ENCODE data around the gene TRPV6.

The TRPV6 gene

DNA sequence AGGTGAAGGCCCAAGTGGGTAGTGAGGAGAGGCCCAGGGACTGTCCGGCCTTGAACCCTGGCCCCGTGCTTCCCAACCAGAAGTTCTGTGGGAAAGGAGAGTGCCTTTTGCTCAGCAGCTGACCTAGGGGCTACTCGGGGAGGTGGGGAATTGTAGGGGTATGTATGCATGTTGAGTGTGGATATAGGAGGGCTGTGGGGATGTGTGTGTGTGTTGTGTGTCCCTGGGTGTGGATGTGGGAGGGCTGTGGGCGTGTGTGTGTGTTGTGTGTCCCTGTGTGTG is 18.5 kb downstream of the TRPV6 start:
- DNase-seq, result no peak

GRCh38 chr7:142866361-142867096 is 19.0 kb downstream of the TRPV6 start:
- peak; percentile 34 for DNase-seq

DNA sequence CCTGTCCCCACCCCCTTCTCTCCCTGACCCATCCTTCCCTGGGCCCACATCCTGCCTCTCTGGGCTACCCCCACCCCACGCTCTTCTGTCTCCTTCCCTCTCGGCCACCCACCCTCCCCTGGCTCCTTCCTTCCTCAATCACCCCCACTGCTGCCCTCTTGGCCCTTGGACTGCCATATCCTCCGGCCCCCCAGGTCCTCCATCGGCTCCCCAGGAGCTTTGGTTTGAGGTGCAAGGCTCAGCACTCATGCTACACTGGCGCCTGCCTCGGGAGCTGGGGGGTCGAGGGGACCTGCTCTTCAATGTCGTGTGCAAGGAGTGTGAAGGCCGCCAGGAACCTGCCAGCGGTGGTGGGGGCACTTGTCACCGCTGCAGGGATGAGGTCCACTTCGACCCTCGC is 19.8 kb downstream of the TRPV6 start:
- DNase-seq, result no peak

- DNase-seq, result no peak
Measured at GRCh38 chr7:142864980-142865747, 20.4 kb downstream of the TRPV6 start.

DNA sequence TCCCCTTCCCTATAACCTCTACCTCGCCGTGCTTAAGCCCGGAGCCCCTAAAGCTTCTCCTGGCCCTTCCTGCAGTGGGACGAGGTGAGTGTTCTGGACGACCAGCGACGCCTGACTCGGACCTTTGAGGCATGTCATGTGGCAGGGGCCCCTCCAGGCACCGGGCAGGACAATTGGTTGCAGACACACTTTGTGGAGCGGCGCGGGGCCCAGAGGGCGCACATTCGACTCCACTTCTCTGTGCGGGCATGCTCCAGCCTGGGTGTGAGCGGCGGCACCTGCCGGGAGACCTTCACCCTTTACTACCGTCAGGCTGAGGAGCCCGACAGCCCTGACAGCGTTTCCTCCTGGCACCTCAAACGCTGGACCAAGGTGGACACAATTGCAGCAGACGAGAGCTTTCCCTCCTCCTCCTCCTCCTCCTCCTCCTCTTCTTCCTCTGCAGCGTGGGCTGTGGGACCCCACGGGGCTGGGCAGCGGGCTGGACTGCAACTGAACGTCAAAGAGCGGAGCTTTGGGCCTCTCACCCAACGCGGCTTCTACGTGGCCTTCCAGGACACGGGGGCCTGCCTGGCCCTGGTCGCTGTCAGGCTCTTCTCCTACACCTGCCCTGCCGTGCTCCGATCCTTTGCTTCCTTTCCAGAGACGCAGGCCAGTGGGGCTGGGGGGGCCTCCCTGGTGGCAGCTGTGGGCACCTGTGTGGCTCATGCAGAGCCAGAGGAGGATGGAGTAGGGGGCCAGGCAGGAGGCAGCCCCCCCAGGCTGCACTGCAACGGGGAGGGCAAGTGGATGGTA is 21.5 kb downstream of the TRPV6 start:
- DNase-seq, result no peak

DNA sequence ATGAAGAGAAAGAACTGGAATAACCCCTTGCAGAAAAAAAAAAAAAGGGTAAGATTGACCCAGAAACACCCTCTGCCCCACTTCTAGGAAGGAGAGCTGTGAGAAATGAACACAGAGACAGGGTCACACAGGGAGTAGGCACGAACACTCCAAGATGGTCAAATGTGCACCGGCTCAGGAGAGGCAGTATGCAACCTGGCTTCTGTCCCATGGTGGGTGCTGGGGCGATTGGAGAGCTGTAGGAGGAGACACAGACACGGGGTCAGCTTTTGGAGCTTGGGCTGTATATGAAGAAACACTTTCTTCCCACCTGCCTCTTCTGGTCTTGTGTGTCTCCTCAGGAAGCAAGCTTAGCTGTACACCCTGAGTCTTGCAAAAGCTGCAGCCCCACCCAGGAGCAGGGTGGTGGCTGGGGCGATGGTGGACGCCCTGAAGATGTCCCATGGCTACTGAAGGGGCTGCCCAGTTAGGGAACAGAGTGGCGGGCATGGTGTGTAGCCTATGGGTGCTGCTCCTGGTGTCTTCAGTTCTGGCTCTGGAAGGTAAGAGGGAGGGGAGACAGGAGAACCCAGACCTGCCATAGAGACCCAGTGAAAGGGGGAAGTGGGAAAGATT is 22.7 kb downstream of the TRPV6 start:
- DNase-seq, result no peak

DNA sequence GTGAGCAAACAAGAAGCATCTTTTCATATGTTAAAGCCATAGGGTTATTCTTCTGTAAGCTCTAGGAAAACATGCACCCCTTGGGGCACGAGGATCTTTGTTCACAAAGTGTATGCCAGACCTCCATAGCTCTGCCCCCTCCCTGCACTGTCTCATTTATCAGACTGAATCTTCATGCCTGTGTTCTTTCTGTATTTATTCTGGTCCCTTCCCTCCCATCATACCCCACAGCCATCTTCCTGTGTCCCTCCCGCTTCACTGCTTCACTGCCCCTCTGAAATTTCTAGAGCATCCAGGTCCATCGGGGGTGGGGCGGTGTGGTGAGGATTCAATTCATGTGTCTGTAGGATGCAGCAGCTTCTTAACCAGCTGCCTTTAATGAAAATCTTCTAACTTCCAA is 23.2 kb downstream of the TRPV6 start:
- no peak for DNase-seq

GRCh38 chr7:142860968-142861367 is 24.6 kb downstream of the TRPV6 start:
- no peak for DNase-seq

DNA sequence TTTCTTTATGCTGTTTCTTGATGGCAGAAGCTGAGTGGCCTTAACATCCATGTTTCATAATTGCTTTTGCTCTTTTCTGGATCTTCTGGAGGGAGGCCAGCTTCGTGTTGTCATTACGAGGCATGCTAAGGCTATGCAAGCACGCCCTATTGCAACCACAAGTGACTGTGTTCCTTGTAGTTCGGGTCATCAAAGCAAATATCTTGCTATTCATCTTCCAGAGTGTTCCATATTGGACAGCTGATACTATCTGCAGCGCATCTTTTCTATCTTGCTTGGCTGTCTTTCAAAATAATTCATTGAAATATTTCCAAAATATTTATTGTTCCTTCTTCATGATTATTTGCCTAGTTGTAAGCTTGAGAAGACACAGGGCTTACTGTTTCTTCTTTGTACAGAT is 25.7 kb downstream of the TRPV6 start:
- no peak for DNase-seq

GRCh38 chr7:142859411-142859810 is 26.1 kb downstream of the TRPV6 start:
- no peak for DNase-seq

DNA sequence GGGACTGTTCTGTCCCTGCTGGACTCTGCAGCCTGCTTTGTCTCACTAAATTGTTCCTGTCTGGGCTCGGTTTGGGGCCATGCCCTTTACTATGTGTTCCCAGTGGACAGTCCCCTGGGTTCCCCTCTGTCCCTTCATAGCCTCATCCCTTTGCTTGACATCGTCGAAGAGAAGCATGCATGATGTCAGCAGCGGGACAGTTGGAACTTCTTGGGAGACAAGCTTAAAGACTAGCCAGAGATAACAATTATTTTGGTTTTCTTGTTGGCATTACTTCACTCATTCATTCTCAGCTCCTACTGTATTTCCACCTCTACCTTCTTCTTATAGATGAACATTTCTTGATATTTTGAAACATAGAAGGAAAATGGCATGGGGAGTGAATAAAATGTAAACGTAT is 27.9 kb downstream of the TRPV6 start:
- no peak for DNase-seq

GRCh38 chr7:142856565-142857245 is 28.8 kb downstream of the TRPV6 start:
- DNase-seq, result no peak

GRCh38 chr7:142855756-142856564 is 29.6 kb downstream of the TRPV6 start:
- peak; percentile 62 for DNase-seq

- DNase-seq, result no peak
Measured at GRCh38 chr7:142855114-142855743, 30.3 kb downstream of the TRPV6 start.

DNA sequence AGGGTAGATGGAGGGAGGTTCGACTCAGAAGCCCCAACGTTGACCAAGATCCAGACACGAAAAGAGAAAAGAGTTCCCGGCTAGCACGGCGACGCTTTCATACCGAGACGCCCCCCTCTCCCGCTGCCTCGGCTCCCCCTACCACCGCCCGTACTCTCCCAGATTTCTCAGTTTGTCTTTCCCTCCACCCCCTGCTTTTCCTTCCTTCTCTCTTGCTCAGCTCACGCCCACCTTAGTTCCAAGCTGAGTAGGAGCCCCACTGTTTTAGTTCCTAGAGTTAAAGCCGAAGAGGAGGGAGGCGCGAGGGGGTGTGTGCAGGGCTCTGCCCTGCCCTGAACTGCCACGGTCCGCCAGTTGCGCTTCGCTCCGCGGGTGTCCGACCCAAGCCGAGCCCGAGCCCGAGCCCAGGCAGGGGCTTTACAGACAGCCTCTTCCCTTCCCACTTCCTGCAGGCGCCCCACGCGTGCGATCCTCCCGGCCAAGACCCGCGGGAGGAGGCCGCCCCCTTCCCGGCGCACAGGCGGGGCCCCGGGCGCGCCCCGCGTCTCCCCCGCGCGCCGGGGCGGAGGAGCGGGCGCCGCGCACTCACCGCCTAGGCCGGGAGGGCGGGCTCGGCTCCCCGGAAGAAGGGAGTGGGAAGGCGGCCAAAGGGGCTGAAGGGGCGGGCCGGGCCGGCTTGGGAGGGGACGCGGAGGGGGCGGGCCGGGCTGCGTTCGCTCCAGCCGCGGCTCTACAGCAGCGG is 31.0 kb downstream of the TRPV6 start, which contains the start of gene EPHB6:
TSS of gene EPHB6 (plus strand) at position 705 of the 742 bp plus-strand sequence. CDS start 8,152 bp downstream, outside the sequence.
- DNase-seq, result peak; percentile 76

- peak; percentile 62 for DNase-seq
Measured at GRCh38 chr7:142853739-142854371, 31.7 kb downstream of the TRPV6 start.

DNA sequence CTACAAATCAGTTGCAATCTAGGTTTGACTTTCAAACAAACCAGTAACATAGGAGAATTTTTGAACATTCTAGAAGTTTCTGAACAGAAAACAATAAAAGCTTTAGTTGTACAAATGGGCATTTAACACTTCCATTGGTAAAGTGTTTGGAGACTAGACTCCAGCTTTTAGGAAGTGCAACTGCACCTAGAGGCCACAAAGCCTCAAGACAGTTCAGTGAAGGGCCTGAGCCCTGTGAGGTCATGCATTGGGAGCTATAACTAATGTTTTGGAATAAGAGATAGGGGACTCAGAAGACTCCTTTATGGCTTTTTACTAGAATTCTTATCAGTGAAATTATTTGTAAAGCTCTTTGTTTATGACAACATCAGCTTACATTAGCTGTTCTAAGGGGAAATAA is 33.6 kb downstream of the TRPV6 start:
- no peak for DNase-seq

DNA sequence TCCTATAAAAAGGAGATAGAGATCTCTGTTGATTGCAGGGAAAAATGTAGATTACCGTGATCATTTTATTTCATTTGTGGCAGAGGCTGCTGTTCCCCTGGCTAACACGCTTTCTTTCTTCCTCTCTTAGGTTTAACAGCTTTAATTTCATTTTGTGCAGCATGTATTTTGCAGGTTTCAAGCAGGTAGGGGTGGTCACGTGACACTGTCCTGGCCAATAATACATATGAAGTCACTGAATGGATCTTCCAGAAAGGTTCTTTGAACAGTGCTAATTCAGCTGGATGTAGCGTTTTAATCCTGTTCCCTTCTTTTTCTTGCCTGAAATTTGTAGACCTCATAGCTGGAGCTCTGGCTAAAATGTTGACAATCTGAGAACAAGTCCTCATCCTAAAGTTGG is 34.3 kb downstream of the TRPV6 start:
- DNase-seq, result no peak

DNA sequence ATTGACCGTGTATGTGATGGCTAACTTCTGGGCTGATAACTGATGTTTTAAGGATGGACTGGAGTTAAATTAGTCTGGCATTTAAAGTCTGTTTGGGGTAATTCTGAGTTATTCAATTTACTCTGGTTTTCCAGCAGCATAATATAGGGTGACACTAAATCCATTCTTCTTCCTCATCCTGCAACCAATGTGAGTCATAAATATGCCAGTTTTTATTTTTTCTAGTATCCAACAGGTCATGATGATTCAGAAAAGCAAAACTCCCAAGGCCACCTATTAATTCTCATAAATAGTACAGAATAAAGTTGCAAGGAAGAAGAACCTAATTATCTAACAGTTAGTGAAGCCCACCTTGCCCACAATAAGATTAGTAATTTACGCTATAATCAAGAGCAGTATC is 38.2 kb downstream of the TRPV6 start:
- no peak for DNase-seq

DNA sequence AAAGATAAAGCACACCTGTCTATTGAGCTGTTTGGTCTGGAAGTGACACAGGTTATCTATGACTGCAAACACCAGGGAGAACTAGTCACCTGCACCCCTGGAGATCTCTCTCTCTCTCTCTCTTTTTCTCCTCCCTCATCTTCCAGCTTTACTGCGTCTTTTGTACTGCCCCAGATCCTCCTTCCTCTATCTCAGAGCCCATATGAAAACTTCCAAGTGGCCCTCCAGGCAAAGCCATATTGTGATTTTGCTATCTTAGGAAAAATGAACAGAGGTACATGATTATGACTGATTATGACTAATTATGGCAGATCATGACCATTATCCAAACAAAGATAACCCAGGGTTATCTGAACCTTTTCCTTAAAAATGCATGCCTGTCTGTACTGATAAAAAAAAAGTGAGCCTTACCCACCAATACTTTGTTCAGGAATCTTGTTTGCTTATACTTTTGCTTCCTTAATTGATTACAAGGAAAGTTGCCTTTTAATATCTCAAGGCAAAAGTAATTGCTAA is 43.2 kb downstream of the TRPV6 start:
- no peak for DNase-seq
